PC-9 (cell line): ENCODE results near the gene HSPA4L.

Experiments used
- EZH2 ChIP-seq: fragments of 200-600 bp; sonication (generic); IDR thresholded peaks from 2 replicates; pipeline ENCODE4 v1.8.0; 2017; ENCODE audit warnings: antibody characterized with exemption, low read depth
- TF ChIP-seq, protein P1 (sequence below): fragments of 200-600 bp; sonication (generic); conservative IDR thresholded peaks from 2 replicates; pipeline ENCODE4 v1.6.1; 2017; ENCODE audit warnings: mixed run types, antibody characterized with exemption, mild to moderate bottlenecking, moderate library complexity

- TF ChIP-seq, protein P1, sequence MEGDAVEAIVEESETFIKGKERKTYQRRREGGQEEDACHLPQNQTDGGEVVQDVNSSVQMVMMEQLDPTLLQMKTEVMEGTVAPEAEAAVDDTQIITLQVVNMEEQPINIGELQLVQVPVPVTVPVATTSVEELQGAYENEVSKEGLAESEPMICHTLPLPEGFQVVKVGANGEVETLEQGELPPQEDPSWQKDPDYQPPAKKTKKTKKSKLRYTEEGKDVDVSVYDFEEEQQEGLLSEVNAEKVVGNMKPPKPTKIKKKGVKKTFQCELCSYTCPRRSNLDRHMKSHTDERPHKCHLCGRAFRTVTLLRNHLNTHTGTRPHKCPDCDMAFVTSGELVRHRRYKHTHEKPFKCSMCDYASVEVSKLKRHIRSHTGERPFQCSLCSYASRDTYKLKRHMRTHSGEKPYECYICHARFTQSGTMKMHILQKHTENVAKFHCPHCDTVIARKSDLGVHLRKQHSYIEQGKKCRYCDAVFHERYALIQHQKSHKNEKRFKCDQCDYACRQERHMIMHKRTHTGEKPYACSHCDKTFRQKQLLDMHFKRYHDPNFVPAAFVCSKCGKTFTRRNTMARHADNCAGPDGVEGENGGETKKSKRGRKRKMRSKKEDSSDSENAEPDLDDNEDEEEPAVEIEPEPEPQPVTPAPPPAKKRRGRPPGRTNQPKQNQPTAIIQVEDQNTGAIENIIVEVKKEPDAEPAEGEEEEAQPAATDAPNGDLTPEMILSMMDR = no peak
- TF ChIP-seq EZH2 = no peak
Measured at GRCh38 chr4:127849505-127850234, 67.5 kb downstream of the HSPA4L start.
